ENCODE measurements around the gene C15orf40. TPM values are rescaled to one million over a fixed set of nuclear protein-coding genes. Genes with fewer than 3 reads are reported as not detected.
"Not testable (repeated sequence)": the region's sequence is repeated elsewhere in the genome, so short reads cannot be mapped to it uniquely, and the experiment has no call there.

C15orf40 gene
- 10 to 100 TPM; 25.2 to 35.7 (median 29.0) TPM for polyA plus RNA-seq (ENCODE audit: insufficient read length in 4 of 4)

DNA sequence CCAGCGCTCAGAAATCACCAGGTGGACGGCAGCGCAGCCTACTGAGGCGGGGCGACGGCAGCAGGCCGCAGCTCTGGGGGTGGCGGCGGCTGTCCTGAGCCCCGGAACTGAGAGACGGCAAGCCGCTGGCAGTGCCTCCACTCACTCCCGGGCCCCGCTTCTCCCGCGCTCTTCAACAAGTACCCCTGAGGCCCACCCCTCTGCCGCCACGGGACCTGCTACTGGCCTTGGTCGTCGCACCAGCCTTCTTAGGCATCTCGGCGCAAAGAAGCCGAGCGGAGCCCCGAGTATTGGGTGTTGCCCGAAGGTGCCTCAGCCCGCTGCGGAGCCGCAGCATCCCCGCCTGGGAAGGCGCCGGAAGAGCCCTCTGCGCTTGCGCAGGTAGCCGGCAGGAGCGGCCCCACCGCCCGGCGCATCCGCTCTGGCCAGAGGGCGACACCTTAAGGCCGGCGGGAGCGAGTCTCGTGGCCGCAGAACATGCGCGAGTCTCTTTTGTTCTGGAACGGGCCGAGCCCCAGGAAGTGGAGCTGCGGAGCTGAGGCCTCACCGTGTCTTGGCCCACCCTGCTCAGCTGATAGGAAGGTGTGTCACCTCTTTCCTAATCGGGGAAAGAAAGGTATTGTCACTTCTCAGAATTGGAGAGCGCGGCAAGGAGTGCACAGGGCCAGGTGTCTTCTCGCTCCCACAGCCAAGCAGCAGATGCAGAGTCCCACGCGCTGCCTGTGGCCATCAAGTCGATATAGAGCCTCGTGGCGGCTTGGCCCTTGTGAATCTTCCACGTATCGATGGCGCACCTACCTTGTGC is at the start of gene C15orf40:
C15orf40 (minus strand) TSS at position 369 of the 805 bp plus-strand sequence; CDS start at position 337, 32 bp downstream.
- DNase-seq (ENCODE audit: low read depth in 4 of 4, low spot score in 3 of 4), result peak; percentile 82 to 85 (median 84)

GRCh38 chr15:83057696-83058376 is 46.4 kb upstream of the C15orf40 start:
- no peak for DNase-seq (ENCODE audit: low read depth in 4 of 4, low spot score in 3 of 4)

- no peak for DNase-seq (ENCODE audit: low read depth in 4 of 4, low spot score in 3 of 4)
Measured at GRCh38 chr15:83057002-83057401, 45.6 kb upstream of the C15orf40 start.

GRCh38 chr15:83053151-83053550 is 41.7 kb upstream of the C15orf40 start:
- DNase-seq (ENCODE audit: low read depth in 4 of 4, low spot score in 3 of 4), result no peak

GRCh38 chr15:83046558-83047127 is 35.2 kb upstream of the C15orf40 start:
- no peak for DNase-seq (ENCODE audit: low read depth in 4 of 4, low spot score in 3 of 4)

GRCh38 chr15:83044156-83044555 is 32.7 kb upstream of the C15orf40 start:
- no peak for DNase-seq (ENCODE audit: low read depth in 4 of 4, low spot score in 3 of 4)

DNA sequence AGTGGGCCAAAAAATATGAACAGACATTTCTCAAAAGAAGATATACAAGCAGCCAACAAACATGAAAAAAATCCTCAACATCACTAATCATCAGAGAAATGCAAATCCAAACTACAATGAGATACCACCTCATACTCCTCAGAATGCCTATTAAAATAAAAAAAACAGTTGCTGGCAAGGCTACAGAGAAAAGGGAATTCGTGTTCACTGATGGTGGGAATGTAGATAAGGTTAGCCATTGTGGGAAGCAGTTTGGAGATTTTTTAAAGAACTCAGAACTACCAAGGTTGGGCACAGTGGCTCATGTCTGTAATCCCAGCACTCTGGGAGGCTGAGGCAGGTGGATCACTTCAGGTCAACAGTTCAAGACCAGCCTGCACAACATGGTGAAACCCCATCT is 27.8 kb upstream of the C15orf40 start:
- DNase-seq (ENCODE audit: low read depth in 4 of 4, low spot score in 3 of 4), result no peak

DNA sequence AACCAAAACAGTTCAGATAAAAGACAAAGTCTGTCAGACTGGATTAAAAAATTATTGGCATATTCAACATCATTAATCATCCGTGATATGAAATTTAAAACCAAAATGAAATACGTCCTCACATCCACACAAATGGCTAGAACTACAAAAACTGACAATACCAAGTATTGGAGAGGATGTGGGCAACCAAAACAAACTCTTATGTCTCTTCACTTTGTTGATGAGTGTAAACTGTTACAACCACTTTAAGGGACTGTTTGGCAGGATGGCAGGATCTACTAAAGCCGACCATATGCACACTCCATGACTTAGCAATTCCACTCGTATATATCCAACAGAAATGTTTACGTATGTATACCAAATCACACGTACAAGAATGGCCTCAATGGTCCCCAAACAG is 24.8 kb upstream of the C15orf40 start:
- no peak for DNase-seq (ENCODE audit: low read depth in 4 of 4, low spot score in 3 of 4)

- DNase-seq (ENCODE audit: low read depth in 4 of 4, low spot score in 3 of 4), result not testable (repeated sequence)
Measured at GRCh38 chr15:83031234-83031633, 19.8 kb upstream of the C15orf40 start.

DNA sequence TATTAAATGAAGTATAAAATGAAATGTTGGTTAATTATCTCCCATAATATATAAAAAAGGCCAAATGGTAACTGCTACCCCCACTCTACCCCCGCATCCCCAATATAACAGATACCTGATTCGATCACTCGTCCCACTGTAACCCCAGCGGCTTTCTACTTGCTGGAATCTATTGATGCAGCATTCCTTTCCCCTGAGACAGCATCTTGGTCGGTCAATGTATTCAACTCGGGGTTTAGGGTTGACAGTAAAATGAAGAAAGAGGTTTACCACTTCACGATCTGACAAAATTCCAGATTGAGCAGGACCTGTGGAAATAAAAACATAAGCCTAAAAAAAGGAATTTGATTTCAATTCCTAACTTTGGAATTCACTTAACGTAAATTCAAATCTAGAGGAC is 18.6 kb upstream of the C15orf40 start:
- no peak for DNase-seq (ENCODE audit: low read depth in 4 of 4, low spot score in 3 of 4)

GRCh38 chr15:83018436-83018835 is 7.0 kb upstream of the C15orf40 start:
- no peak for DNase-seq (ENCODE audit: low read depth in 4 of 4, low spot score in 3 of 4)

GRCh38 chr15:83016906-83017305 is 5.5 kb upstream of the C15orf40 start:
- no peak for DNase-seq (ENCODE audit: low read depth in 4 of 4, low spot score in 3 of 4)

DNA sequence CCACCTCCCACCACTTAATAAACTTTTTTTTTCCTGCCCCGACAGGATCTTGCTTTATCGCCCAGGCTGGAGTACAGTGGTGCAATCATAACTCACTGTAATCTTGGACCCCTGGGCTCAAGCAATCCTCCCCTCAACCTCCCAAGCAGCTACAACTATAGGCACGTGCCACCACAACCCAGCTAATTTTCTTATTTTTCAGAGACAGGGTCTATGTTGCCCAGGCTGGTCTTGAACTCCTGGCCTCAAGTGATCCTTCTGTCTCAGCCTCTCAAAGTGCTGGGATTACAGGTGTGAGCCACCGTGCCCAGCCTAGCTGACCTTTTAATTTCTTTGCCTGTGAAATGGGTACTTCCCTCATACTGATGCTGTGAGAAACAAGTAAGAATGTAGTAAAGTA is 3.9 kb upstream of the C15orf40 start:
- no peak for DNase-seq (ENCODE audit: low read depth in 4 of 4, low spot score in 3 of 4)

GRCh38 chr15:83014205-83014653 is 2.8 kb upstream of the C15orf40 start:
- DNase-seq (ENCODE audit: low read depth in 4 of 4, low spot score in 3 of 4), result no peak

- no peak for DNase-seq (ENCODE audit: low read depth in 4 of 4, low spot score in 3 of 4)
Measured at GRCh38 chr15:83012636-83013035, 1.2 kb upstream of the C15orf40 start.

GRCh38 chr15:83012076-83012426 is 612 bp upstream of the C15orf40 start:
- DNase-seq (ENCODE audit: low read depth in 4 of 4, low spot score in 3 of 4), result peak in 2 of 4 donors; percentile 0 to 7

DNA sequence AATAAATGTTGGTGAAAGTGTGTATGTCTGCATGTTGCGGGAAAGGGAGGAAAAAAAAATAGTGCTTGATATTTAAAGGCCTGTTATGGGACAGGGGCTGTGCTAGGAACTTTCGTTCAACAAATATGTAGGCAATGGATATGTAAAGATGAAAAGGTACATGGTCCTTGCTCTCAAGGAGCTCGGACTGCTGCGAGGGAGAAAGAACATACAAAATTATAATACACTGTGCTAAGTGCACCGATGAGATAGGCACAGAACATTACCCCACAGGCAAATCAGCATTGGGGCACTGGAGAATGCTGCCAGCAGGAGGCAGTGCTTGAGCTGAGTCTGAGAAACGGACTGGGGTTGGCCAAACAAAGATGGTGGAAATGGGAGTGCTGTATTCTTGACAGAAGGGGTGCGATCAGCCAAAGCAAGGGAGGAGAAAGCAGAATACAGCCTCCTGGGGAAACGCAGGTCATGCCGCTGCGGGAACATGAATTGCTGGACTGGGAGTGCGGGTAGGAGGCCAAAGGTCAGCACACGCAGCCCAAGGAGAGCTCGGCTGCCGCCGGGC is 649 bp downstream of the C15orf40 start:
- peak in 3 of 4 donors; percentile 48 to 55 (median 54) for DNase-seq (ENCODE audit: low read depth in 4 of 4, low spot score in 3 of 4)

DNA sequence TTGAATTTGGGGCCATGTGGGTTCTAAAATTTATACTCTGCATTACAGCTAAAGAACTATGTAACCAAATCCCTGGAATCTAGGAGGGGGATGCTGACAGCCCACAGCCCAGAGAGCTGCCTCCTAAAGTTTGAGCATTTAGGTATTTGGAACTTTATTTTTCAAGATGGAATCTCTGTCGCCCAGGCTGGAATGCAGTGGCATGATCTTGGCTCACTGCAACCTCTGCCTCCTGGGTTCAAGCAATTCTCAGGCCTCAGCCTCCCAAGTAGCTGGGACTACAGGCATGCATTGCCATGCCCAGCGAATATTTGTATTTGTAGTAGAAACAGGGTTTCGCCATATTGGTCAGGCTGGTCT is 10.8 kb downstream of the C15orf40 start:
- not testable (repeated sequence) for DNase-seq (ENCODE audit: low read depth in 4 of 4, low spot score in 3 of 4)

- no peak for DNase-seq (ENCODE audit: low read depth in 4 of 4, low spot score in 3 of 4)
Measured at GRCh38 chr15:82999905-83000671, 11.4 kb downstream of the C15orf40 start.

- no peak for DNase-seq (ENCODE audit: low read depth in 4 of 4, low spot score in 3 of 4)
Measured at GRCh38 chr15:82999426-82999825, 12.0 kb downstream of the C15orf40 start.

GRCh38 chr15:82995938-82996337 is 15.5 kb downstream of the C15orf40 start:
- no peak for DNase-seq (ENCODE audit: low read depth in 4 of 4, low spot score in 3 of 4)
